Omental fat pad (tissue), 4 donors: Measurements from ENCODE around the gene CAMK2N1. TPM values are rescaled to one million over a fixed set of nuclear protein-coding genes. Genes with fewer than 3 reads are reported as not detected.
A peak's percentile ranks its signal among the peaks of the same experiment; 100 is the strongest.

Source experiments
- ATAC-seq: fragments of 150-250 bp; one replicate; pipeline ENCODE4 v1.9.1; 2016; ENCODE audit warnings: mild to moderate bottlenecking, moderate library complexity; ENCODE audit not compliant: low FRiP score
- DNase-seq: peaks from one replicate; pipeline ENCODE4 v3.0.0-alpha.2; 2019; ENCODE audit warnings: low spot score
- total RNA-seq, 4 donors: library from RNA; depleted of rRNA; stranded (reverse); fragments of >200 nt; gene quantifications; one replicate each; pipeline ENCODE4 v1.1.0, GENCODE V29; 2016
- TF ChIP-seq, protein P1 (sequence below), 3 donors: fragments of 450-650 bp; IDR thresholded peaks; one replicate each; pipeline ENCODE4 v1.5.1; 2016 to 2017; ENCODE audit warnings: antibody characterized with exemption in 3 of 3, mild to moderate bottlenecking in 3 of 3, moderate library complexity in 2 of 3

Gene CAMK2N1
- total RNA-seq, 4 donors from 2014 or later: 4.4 to 6.5 (median 5.4) TPM

DNA sequence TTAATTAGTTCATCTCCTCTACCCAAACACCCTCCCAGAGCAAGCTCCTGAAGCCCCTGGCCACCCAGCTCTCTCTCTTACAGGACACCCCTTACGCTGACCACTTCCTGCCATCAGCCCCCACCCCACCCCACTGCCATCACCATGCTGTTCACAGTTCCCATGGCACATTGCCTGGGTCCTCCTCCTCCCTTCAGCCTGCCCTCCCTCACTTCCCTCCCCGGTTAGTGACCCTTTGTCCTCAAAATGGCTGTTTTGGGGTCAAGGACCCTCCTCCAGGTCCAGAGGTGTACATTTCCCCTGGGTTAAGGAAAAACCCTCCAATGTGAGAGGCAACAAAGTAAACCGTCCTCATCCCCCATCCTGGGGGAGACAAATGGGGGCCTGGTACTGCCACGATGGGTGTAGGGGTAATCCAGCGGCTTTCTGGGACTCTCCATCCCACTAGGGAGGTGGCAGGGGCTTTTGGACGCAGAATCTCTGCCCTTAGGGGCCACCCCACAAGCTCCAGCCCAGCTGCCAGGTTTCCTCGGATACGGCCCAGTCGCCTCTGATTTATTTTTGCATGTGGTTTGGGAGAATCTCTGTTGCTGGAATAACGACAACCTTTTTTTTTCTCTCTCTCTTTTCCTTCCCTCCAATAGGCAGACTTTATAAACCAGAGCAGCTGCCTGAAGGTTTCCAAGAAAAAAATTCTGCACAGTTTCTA, 8.5 kb downstream of the CAMK2N1 start:
- ATAC-seq: no peak
- TF ChIP-seq, protein P1, sequence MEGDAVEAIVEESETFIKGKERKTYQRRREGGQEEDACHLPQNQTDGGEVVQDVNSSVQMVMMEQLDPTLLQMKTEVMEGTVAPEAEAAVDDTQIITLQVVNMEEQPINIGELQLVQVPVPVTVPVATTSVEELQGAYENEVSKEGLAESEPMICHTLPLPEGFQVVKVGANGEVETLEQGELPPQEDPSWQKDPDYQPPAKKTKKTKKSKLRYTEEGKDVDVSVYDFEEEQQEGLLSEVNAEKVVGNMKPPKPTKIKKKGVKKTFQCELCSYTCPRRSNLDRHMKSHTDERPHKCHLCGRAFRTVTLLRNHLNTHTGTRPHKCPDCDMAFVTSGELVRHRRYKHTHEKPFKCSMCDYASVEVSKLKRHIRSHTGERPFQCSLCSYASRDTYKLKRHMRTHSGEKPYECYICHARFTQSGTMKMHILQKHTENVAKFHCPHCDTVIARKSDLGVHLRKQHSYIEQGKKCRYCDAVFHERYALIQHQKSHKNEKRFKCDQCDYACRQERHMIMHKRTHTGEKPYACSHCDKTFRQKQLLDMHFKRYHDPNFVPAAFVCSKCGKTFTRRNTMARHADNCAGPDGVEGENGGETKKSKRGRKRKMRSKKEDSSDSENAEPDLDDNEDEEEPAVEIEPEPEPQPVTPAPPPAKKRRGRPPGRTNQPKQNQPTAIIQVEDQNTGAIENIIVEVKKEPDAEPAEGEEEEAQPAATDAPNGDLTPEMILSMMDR (IDR thresholded peaks at IDR 0.05): no peak
- no peak for DNase-seq

- ATAC-seq (no peak), DNase-seq (no peak)
- TF ChIP-seq, protein P1 (IDR thresholded peaks at IDR 0.05): no peak
Measured at GRCh38 chr1:20476265-20477038, 9.6 kb downstream of the CAMK2N1 start.

GRCh38 chr1:20474996-20475395, 11.0 kb downstream of the CAMK2N1 start:
- DNase-seq (no peak), ATAC-seq (no peak)
- TF ChIP-seq, protein P1 (IDR thresholded peaks at IDR 0.05): no peak

DNA sequence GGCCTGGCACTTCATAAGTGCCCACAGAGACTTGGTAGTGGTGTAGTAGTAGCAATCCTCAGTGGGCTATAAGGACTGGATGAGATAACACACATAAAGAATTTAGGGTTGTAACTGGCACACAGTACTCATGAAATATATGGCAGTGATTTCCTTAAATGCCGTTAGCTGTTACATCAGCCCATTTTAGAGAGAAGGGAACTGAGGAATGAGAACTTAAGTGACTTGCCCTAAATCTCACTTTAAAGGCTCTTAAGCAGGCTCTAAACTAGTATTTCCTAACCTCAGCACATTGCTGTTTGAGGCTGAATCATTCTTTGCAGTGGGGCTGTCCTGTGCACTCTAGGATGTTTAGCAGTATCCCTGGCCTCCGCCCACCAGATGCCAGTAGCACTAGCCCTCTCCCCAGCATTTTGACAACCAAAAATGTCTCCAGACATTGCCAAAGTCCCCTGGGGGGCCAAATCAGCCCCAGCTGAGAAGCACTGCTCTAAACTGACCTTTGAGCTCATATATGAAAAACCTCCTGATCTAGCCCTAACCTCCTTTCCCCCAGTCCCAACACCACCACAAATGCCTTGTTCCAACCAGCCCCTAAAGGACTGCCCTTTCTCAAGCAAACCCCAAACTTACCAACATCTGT, 11.6 kb downstream of the CAMK2N1 start:
- no peak for ATAC-seq
- DNase-seq: no peak
- TF ChIP-seq, protein P1 (IDR thresholded peaks at IDR 0.05): no peak

DNA sequence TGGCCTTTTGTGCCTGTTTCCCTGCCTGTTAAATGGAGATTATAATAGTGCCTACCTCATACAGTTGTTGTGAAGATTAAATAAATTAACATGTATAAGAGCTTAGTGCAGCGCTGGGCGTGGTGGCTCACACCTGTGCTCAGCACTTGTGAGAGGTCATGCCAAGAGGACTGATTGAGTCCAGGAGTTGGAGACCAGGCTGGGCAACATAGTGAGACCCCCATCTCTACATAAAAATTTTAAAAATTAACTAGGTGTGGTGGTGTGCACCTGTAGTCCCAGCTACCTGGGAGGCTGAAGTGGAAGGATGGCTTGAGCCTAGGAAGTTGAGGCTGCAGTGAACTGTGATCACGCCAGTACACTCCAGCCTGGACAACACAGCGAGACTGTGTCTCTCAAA, 12.1 kb downstream of the CAMK2N1 start:
- TF ChIP-seq, protein P1 (IDR thresholded peaks at IDR 0.05): no peak
- DNase-seq (no peak), ATAC-seq (no peak)

GRCh38 chr1:20472860-20473711, 12.9 kb downstream of the CAMK2N1 start:
- ATAC-seq: peak; percentile 11
- TF ChIP-seq, protein P1 (IDR thresholded peaks at IDR 0.05): no peak
- DNase-seq: no peak
